ENCODE measurements around the gene KIAA1671. TPM values are rescaled to one million over a fixed set of nuclear protein-coding genes. Genes with fewer than 3 reads are reported as not detected.

KIAA1671 gene
- total and polyA plus RNA-seq, 2 of the 13 experiments (the other 11 are each of a cell fraction or from before 2014, with no cell fraction given): 13.5 to 13.6 TPM

GRCh38 chr22:25183949-25184619 is 231.6 kb downstream of the KIAA1671 start (continued):
- TF ChIP-seq ZNF549 (CRISPR knock-in tag; IDR thresholded peaks at IDR 0.05) (peak; percentile 95), MYC (CRISPR knock-in tag; IDR thresholded peaks at IDR 0.05; ENCODE audit: borderline replicate concordance) (no peak), ZNF33A (CRISPR knock-in tag; IDR thresholded peaks at IDR 0.05; ENCODE audit: borderline replicate concordance) (no peak), THAP9 (CRISPR knock-in tag; IDR thresholded peaks at IDR 0.05; ENCODE audit: borderline replicate concordance) (no peak), MAFG (CRISPR knock-in tag; IDR thresholded peaks at IDR 0.05) (no peak), ZBTB42 (CRISPR knock-in tag; IDR thresholded peaks at IDR 0.05) (no peak), HOMEZ (CRISPR knock-in tag; IDR thresholded peaks at IDR 0.05; ENCODE audit: low read depth) (no peak), FOXK1 (CRISPR knock-in tag; IDR thresholded peaks at IDR 0.05; ENCODE audit: borderline replicate concordance, low read depth) (no peak), PHF20 (CRISPR knock-in tag; IDR thresholded peaks at IDR 0.05) (no peak), HNF4A (CRISPR knock-in tag; IDR thresholded peaks at IDR 0.05) (peak; percentile 83), HMGXB3 (CRISPR knock-in tag; IDR thresholded peaks at IDR 0.05; ENCODE audit: borderline replicate concordance) (no peak)
- TF ChIP-seq, protein P1, sequence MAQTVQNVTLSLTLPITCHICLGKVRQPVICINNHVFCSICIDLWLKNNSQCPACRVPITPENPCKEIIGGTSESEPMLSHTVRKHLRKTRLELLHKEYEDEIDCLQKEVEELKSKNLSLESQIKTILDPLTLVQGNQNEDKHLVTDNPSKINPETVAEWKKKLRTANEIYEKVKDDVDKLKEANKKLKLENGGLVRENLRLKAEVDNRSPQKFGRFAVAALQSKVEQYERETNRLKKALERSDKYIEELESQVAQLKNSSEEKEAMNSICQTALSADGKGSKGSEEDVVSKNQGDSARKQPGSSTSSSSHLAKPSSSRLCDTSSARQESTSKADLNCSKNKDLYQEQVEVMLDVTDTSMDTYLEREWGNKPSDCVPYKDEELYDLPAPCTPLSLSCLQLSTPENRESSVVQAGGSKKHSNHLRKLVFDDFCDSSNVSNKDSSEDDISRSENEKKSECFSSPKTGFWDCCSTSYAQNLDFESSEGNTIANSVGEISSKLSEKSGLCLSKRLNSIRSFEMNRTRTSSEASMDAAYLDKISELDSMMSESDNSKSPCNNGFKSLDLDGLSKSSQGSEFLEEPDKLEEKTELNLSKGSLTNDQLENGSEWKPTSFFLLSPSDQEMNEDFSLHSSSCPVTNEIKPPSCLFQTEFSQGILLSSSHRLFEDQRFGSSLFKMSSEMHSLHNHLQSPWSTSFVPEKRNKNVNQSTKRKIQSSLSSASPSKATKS (CRISPR knock-in tag; IDR thresholded peaks at IDR 0.05): no peak
- TF ChIP-seq, protein P2, sequence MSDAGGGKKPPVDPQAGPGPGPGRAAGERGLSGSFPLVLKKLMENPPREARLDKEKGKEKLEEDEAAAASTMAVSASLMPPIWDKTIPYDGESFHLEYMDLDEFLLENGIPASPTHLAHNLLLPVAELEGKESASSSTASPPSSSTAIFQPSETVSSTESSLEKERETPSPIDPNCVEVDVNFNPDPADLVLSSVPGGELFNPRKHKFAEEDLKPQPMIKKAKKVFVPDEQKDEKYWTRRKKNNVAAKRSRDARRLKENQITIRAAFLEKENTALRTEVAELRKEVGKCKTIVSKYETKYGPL (CRISPR knock-in tag; IDR thresholded peaks at IDR 0.05): no peak
- TF ChIP-seq, protein P3, sequence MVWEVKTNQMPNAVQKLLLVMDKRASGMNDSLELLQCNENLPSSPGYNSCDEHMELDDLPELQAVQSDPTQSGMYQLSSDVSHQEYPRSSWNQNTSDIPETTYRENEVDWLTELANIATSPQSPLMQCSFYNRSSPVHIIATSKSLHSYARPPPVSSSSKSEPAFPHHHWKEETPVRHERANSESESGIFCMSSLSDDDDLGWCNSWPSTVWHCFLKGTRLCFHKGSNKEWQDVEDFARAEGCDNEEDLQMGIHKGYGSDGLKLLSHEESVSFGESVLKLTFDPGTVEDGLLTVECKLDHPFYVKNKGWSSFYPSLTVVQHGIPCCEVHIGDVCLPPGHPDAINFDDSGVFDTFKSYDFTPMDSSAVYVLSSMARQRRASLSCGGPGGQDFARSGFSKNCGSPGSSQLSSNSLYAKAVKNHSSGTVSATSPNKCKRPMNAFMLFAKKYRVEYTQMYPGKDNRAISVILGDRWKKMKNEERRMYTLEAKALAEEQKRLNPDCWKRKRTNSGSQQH (CRISPR knock-in tag; IDR thresholded peaks at IDR 0.05; ENCODE audit: low read depth): no peak
